Tibial artery (tissue), 4 donors: Measurements from ENCODE around the gene BRPF3.
"Not testable (repeated sequence)": the region's sequence is repeated elsewhere in the genome, so short reads cannot be mapped to it uniquely, and the experiment has no call there.

Experiments used
- DNase-seq, 2 donors: peaks; one replicate each; pipeline ENCODE4 v3.0.0-alpha.2; 2019
- H3K27ac ChIP-seq, 2 donors: fragments of 200-600 bp; sonication (generic) in 1 of 2; 1 replicate in 1 of 2; 2 replicates in 1 of 2; pipeline ENCODE4 v1.5.1; 2018 to 2019; ENCODE audit warnings: mild to moderate bottlenecking in 1 of 2
- H3K27me3 ChIP-seq, 2 donors: fragments of 200-600 bp; sonication (generic) in 1 of 2; one replicate each; pipeline versions ENCODE4 v1.5.1 to v1.6.0; 2016 to 2019
- H3K36me3 ChIP-seq, 3 donors: fragments of 200-600 bp; sonication (generic) in 2 of 3; one replicate each; pipeline ENCODE4 v1.5.1; 2016 to 2019; ENCODE audit warnings: mild to moderate bottlenecking in 2 of 3
- H3K4me1 ChIP-seq, 4 donors: fragments of 200-600 bp; sonication (generic) in 2 of 4; 1 replicate in 3 of 4; 2 replicates in 1 of 4; pipeline ENCODE4 v1.5.1; 2016 to 2019
- H3K4me3 ChIP-seq, 2 donors: fragments of 200-600 bp; sonication (generic) in 1 of 2; 1 replicate in 1 of 2; 2 replicates in 1 of 2; pipeline ENCODE4 v1.5.1; 2018 to 2019; ENCODE audit warnings: mild to moderate bottlenecking in 2 of 2
- H3K9me3 ChIP-seq, 3 donors: fragments of 200-600 bp; sonication (generic) in 1 of 3; one replicate each; pipeline ENCODE4 v1.5.1; 2016 to 2019
- intact Hi-C: fragments of 100-400 bp; cut with DNase I; formaldehyde crosslinking; loops from one replicate; pipeline ENCODE4 v1.15.0; 2023; ENCODE audit warnings: low total_unique reads
- TF ChIP-seq, protein P1 (sequence below), 2 experiments: fragments of 200-600 bp in 1 of 2; fragments of 450-650 bp in 1 of 2; IDR thresholded peaks; one replicate each; pipeline ENCODE4 v1.5.1; 2017 to 2019; ENCODE audit warnings: antibody characterized with exemption in 2 of 2, mild to moderate bottlenecking in 1 of 2, moderate library complexity in 1 of 2

BRPF3 gene

DNA sequence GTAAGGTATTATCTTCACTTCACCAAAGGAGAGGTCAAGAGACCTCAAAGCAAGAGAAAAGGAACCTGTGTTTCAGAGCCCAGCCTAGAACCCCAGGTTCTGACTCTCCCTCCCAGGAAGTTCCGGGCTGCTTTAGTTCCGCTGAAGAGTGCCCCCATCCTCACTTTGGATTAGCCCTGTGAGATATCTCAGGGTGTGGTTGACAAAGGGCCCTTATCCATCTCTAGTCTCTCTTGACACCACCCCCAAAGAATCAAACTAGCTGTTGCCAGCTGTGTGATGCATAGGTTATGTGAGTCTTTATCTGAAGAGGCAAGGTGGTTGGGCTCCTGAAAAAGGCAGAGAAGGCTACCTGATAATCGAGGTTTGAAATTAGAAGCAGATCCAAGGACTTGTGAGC is 20.6 kb downstream of the BRPF3 start:
- Histone ChIP-seq H3K9me3 (no peaks in the 10 kb centered on the region), H3K4me1 (no peaks in the 10 kb centered on the region), H3K4me3 (no peak overlapping the region), H3K36me3 (peaks cover 48 to 95% (median 71%) of the 10 kb centered on the region in 3 donors), H3K27ac (no peak overlapping the region), H3K27me3 (no peaks in the 10 kb centered on the region)
- intact Hi-C loops, result no loop called here
- TF ChIP-seq, protein P1, sequence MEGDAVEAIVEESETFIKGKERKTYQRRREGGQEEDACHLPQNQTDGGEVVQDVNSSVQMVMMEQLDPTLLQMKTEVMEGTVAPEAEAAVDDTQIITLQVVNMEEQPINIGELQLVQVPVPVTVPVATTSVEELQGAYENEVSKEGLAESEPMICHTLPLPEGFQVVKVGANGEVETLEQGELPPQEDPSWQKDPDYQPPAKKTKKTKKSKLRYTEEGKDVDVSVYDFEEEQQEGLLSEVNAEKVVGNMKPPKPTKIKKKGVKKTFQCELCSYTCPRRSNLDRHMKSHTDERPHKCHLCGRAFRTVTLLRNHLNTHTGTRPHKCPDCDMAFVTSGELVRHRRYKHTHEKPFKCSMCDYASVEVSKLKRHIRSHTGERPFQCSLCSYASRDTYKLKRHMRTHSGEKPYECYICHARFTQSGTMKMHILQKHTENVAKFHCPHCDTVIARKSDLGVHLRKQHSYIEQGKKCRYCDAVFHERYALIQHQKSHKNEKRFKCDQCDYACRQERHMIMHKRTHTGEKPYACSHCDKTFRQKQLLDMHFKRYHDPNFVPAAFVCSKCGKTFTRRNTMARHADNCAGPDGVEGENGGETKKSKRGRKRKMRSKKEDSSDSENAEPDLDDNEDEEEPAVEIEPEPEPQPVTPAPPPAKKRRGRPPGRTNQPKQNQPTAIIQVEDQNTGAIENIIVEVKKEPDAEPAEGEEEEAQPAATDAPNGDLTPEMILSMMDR (IDR thresholded peaks at IDR 0.05), result no peak
- no peak for DNase-seq

DNA sequence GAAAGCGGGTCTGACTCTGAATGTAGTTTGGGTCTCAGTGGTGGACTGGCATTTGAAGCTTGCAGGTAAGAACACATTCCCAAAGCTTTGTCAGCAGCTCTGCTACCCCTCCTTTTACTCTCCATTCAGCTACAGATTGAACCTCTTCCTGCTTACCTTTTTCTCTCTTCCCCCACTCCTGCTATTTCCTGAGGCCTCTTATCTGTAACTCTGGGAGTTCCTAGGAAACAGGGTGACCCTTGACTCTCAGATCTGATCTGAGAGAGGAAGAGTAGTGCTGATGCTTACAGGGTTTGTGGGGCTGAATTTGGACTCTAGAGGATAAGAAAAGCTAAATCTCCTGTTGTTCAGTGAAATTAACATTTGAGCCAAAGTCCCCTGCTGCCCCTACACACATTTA is 21.4 kb downstream of the BRPF3 start:
- Histone ChIP-seq H3K36me3 (peaks cover 52 to 96% (median 77%) of the 10 kb centered on the region in 3 donors), H3K9me3 (no peaks in the 10 kb centered on the region), H3K4me1 (no peaks in the 10 kb centered on the region), H3K27ac (no peak overlapping the region), H3K27me3 (no peaks in the 10 kb centered on the region), H3K4me3 (no peak overlapping the region)
- no peak for DNase-seq
- TF ChIP-seq, protein P1 (IDR thresholded peaks at IDR 0.05), result no peak
- intact Hi-C loops, result no loop called here

DNA sequence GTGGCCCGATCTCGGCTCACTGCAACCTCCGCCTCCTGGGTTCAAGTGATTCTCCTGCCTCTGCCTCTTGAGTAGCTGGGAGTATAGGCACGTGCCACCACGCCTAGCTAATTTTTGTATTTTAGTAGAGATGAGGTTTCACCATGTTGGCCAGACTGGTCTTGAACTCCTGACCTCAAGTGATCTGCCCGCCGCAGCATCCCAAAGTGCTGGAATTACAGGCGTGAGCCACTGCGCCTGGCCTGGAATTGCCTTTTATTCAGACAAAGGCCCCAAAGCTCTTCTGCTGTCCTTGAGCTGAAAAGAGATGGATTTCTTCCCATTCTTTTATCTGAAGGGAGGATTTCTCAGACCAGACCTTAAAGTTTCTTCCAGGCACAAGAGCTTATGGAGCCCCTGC is 22.0 kb downstream of the BRPF3 start:
- DNase-seq, result not testable (repeated sequence)
- H3K36me3 ChIP-seq, result peaks cover 50 to 96% (median 76%) of the 10 kb centered on the region in 3 donors

DNA sequence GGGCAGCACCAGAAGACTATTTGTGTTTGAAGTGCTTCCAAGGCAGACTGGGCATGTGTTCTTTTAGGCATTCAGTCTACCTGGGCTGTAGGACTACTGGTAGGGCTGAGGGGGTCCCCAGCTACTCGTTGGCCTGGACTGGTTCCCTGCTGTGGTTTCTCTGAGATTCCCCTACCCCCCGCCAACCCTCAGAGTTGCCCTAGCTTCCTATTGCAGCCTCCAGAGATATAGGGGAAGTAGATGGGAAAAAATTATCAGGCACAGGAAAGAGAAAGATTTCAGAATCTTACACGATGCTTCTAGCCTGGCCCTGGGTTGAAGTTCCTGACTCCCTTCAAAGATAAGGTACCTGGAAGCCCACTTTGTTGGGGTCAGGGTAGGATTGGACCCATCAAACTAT is 22.5 kb downstream of the BRPF3 start:
- TF ChIP-seq, protein P1 (IDR thresholded peaks at IDR 0.05), result no peak

More for the DNA sequence above, 22.0 kb downstream of the BRPF3 start:
- H3K4me1 ChIP-seq, intact Hi-C loops, H3K27me3 ChIP-seq, H3K9me3 ChIP-seq, H3K4me3 ChIP-seq, H3K27ac ChIP-seq: not testable (repeated sequence)

DNA sequence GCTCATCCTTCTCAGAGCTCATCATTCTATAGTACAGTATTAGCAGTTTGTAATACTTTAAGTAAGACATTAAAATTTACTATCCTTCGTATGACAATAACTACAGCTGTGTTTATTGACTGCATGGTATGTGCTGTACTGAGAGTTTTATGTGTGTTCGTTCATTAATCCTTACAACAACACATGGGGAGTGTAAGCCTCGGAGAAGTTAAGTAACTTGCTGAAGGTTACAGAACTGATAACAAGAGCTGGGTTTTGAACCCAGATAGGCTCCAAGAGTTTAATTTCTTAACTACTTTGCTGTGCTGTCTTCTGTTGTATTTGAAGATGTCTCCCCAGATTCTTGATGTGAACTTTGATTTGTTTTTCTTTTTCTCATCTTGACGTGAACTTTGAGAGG is 23.7 kb downstream of the BRPF3 start:
- intact Hi-C loops, result no loop called here
- peaks cover 38 to 96% (median 74%) of the 10 kb centered on the region in 3 donors for H3K36me3 ChIP-seq
- DNase-seq, result no peak
- TF ChIP-seq, protein P1 (IDR thresholded peaks at IDR 0.05), result no peak
- no peaks in the 10 kb centered on the region for H3K9me3 ChIP-seq
- no peak overlapping the region for H3K27ac ChIP-seq
- H3K4me1 ChIP-seq, result no peaks in the 10 kb centered on the region
- no peak overlapping the region for H3K4me3 ChIP-seq
- H3K27me3 ChIP-seq, result no peaks in the 10 kb centered on the region

More for the DNA sequence above, 22.5 kb downstream of the BRPF3 start:
- DNase-seq, result no peak
- no peaks in the 10 kb centered on the region for H3K4me1 ChIP-seq
- no peak overlapping the region for H3K27ac ChIP-seq
- H3K36me3 ChIP-seq, result peaks cover 44 to 96% (median 74%) of the 10 kb centered on the region in 3 donors
- intact Hi-C loops, result no loop called here
- H3K27me3 ChIP-seq, result no peaks in the 10 kb centered on the region
- H3K9me3 ChIP-seq, result no peaks in the 10 kb centered on the region
- no peak overlapping the region for H3K4me3 ChIP-seq

DNA sequence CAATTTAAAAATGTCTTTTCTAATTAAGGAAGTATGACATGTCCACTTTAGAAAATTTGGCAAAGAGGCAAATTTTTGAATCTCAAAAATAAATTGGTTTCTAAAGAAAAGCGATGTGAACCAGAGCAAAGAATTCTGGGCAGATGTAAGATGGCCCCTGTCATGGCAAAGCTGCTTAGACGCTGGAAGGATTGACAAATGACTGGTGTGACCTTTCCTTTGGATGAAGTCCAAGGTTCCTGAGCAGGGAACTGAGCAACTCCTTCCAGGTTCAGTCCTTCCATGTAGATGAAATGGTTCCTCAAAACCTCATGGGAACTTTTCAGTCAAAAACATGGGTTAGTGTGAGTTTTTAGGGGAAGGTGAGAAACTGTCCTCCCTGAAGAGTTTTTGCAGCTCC is 25.1 kb downstream of the BRPF3 start:
- H3K27ac ChIP-seq, result no peak overlapping the region
- H3K36me3 ChIP-seq, result peaks cover 43 to 96% (median 74%) of the 10 kb centered on the region in 3 donors
- TF ChIP-seq, protein P1 (IDR thresholded peaks at IDR 0.05), result no peak

More for the DNA sequence above, 25.1 kb downstream of the BRPF3 start:
- Histone ChIP-seq H3K27me3 (no peaks in the 10 kb centered on the region), H3K4me1 (no peaks in the 10 kb centered on the region), H3K9me3 (no peaks in the 10 kb centered on the region), H3K4me3 (no peak overlapping the region)
- DNase-seq, result no peak
- intact Hi-C loops, result no loop called here
